ENCODE results near the gene RTRAF.

DNA sequence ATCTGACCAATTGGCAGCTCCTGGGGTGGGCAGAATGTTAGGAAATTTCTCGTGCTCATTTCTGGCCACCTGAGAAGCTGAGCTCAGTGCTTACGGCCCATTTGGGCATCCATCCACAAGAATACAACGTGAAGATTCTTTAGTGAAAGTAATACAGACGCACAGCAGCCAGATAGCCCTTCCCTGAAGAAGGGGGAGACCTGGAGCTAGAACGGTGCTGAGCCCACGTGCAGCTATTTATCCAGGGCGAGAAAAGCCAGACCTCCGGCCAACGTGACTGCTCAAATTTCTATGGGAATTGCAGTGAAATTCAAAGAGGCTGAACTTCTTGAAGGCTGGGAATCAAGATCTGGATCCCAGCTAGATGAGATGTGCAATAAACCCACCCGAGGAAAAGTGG lies 58.8 kb downstream of the RTRAF start:
- TF ChIP-seq TAF1 (IDR thresholded peaks at IDR 0.05; ENCODE audit: low read depth) (no peak), MXI1 (conservative IDR thresholded peaks at IDR 0.05; ENCODE audit: poor library complexity, severe bottlenecking) (no peak), EP300 (conservative IDR thresholded peaks at IDR 0.05; ENCODE audit: poor library complexity, severe bottlenecking) (no peak), SMC3 (conservative IDR thresholded peaks at IDR 0.05; ENCODE audit: poor library complexity) (no peak), RAD21 (conservative IDR thresholded peaks at IDR 0.05) (no peak), POLR2AphosphoS5 (IDR thresholded peaks at IDR 0.05) (no peak)
- TF ChIP-seq, protein P1, sequence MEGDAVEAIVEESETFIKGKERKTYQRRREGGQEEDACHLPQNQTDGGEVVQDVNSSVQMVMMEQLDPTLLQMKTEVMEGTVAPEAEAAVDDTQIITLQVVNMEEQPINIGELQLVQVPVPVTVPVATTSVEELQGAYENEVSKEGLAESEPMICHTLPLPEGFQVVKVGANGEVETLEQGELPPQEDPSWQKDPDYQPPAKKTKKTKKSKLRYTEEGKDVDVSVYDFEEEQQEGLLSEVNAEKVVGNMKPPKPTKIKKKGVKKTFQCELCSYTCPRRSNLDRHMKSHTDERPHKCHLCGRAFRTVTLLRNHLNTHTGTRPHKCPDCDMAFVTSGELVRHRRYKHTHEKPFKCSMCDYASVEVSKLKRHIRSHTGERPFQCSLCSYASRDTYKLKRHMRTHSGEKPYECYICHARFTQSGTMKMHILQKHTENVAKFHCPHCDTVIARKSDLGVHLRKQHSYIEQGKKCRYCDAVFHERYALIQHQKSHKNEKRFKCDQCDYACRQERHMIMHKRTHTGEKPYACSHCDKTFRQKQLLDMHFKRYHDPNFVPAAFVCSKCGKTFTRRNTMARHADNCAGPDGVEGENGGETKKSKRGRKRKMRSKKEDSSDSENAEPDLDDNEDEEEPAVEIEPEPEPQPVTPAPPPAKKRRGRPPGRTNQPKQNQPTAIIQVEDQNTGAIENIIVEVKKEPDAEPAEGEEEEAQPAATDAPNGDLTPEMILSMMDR (IDR thresholded peaks at IDR 0.05; ENCODE audit: poor library complexity, severe bottlenecking): no peak
- TF ChIP-seq, protein P2, sequence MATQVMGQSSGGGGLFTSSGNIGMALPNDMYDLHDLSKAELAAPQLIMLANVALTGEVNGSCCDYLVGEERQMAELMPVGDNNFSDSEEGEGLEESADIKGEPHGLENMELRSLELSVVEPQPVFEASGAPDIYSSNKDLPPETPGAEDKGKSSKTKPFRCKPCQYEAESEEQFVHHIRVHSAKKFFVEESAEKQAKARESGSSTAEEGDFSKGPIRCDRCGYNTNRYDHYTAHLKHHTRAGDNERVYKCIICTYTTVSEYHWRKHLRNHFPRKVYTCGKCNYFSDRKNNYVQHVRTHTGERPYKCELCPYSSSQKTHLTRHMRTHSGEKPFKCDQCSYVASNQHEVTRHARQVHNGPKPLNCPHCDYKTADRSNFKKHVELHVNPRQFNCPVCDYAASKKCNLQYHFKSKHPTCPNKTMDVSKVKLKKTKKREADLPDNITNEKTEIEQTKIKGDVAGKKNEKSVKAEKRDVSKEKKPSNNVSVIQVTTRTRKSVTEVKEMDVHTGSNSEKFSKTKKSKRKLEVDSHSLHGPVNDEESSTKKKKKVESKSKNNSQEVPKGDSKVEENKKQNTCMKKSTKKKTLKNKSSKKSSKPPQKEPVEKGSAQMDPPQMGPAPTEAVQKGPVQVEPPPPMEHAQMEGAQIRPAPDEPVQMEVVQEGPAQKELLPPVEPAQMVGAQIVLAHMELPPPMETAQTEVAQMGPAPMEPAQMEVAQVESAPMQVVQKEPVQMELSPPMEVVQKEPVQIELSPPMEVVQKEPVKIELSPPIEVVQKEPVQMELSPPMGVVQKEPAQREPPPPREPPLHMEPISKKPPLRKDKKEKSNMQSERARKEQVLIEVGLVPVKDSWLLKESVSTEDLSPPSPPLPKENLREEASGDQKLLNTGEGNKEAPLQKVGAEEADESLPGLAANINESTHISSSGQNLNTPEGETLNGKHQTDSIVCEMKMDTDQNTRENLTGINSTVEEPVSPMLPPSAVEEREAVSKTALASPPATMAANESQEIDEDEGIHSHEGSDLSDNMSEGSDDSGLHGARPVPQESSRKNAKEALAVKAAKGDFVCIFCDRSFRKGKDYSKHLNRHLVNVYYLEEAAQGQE (IDR thresholded peaks at IDR 0.05; ENCODE audit: borderline replicate concordance): no peak

Data from neural cell (in vitro differentiated cells).